ENCODE measurements around the gene LIMCH1.

LIMCH1 gene

GRCh38 chr4:41528512-41529205 is 9.3 kb upstream of the LIMCH1 start:
- DNase-seq (ENCODE audit: low spot score), result no peak

GRCh38 chr4:41530741-41531140 is 7.2 kb upstream of the LIMCH1 start:
- DNase-seq (ENCODE audit: low spot score), result no peak

- no peak for DNase-seq (ENCODE audit: low spot score)
Measured at GRCh38 chr4:41532336-41532735, 5.6 kb upstream of the LIMCH1 start.

- DNase-seq (ENCODE audit: low spot score), result no peak
Measured at GRCh38 chr4:41532882-41533281, 5.1 kb upstream of the LIMCH1 start.

- DNase-seq (ENCODE audit: low spot score), result no peak
Measured at GRCh38 chr4:41533680-41534079, 4.3 kb upstream of the LIMCH1 start.

- DNase-seq (ENCODE audit: low spot score), result no peak
Measured at GRCh38 chr4:41534404-41534803, 3.6 kb upstream of the LIMCH1 start.

- DNase-seq (ENCODE audit: low spot score), result no peak
Measured at GRCh38 chr4:41535911-41536371, 2.0 kb upstream of the LIMCH1 start.

GRCh38 chr4:41537292-41537890 is 566 bp upstream of the LIMCH1 start:
- DNase-seq (ENCODE audit: low spot score), result no peak

GRCh38 chr4:41538887-41539498 is 1.0 kb downstream of the LIMCH1 start:
- peak; percentile 38 for DNase-seq (ENCODE audit: low spot score)

- no peak for DNase-seq (ENCODE audit: low spot score)
Measured at GRCh38 chr4:41539711-41540110, 1.8 kb downstream of the LIMCH1 start.

- no peak for DNase-seq (ENCODE audit: low spot score)
Measured at GRCh38 chr4:41540687-41541086, 2.7 kb downstream of the LIMCH1 start.

- peak; percentile 51 for DNase-seq (ENCODE audit: low spot score)
Measured at GRCh38 chr4:41541687-41542094, 3.7 kb downstream of the LIMCH1 start.

- no peak for DNase-seq (ENCODE audit: low spot score)
Measured at GRCh38 chr4:41542526-41543275, 4.7 kb downstream of the LIMCH1 start.

GRCh38 chr4:41545238-41545637 is 7.3 kb downstream of the LIMCH1 start:
- DNase-seq (ENCODE audit: low spot score), result no peak

GRCh38 chr4:41546638-41547037 is 8.7 kb downstream of the LIMCH1 start:
- no peak for DNase-seq (ENCODE audit: low spot score)

- no peak for DNase-seq (ENCODE audit: low spot score)
Measured at GRCh38 chr4:41548305-41548880, 10.4 kb downstream of the LIMCH1 start.

- DNase-seq (ENCODE audit: low spot score), result no peak
Measured at GRCh38 chr4:41549478-41549877, 11.5 kb downstream of the LIMCH1 start.

GRCh38 chr4:41550308-41550707 is 12.4 kb downstream of the LIMCH1 start:
- DNase-seq (ENCODE audit: low spot score), result no peak

- DNase-seq (ENCODE audit: low spot score), result no peak
Measured at GRCh38 chr4:41551536-41551935, 13.6 kb downstream of the LIMCH1 start.

- DNase-seq (ENCODE audit: low spot score), result no peak
Measured at GRCh38 chr4:41554905-41555304, 16.9 kb downstream of the LIMCH1 start.

- no peak for DNase-seq (ENCODE audit: low spot score)
Measured at GRCh38 chr4:41556526-41556925, 18.6 kb downstream of the LIMCH1 start.

GRCh38 chr4:41559940-41560516 is 22.1 kb downstream of the LIMCH1 start:
- DNase-seq (ENCODE audit: low spot score), result no peak

Measured in Ammon's horn (tissue), 1 donor.